ENCODE results near the gene ZCWPW1. TPM values are rescaled to one million over a fixed set of nuclear protein-coding genes. Genes with fewer than 3 reads are reported as not detected.

The ZCWPW1 gene
- total and polyA plus RNA-seq, 2 of the 13 experiments (the other 11 are each of a cell fraction or from before 2014, with no cell fraction given) = 2.4 to 2.5 TPM

GRCh38 chr7:100435401-100436304 lies 7.2 kb upstream of the ZCWPW1 start (continued):
- peak; percentile 46; the same call in 1 of the 2 replicates for TF ChIP-seq HNF1B (CRISPR knock-in tag; IDR thresholded peaks at IDR 0.05)
- peak; percentile 48; the same call in 1 of the 2 replicates for TF ChIP-seq FOSL2 (CRISPR knock-in tag; IDR thresholded peaks at IDR 0.05)
- peak; percentile 80; the same call in 1 of the 2 replicates for TF ChIP-seq ZMAT3 (CRISPR knock-in tag; conservative IDR thresholded peaks at IDR 0.05)
- peak; percentile 44; the same call in 1 of the 2 replicates for TF ChIP-seq YEATS4 (CRISPR knock-in tag; IDR thresholded peaks at IDR 0.05; ENCODE audit: borderline replicate concordance)
- no peak for TF ChIP-seq ZNF12 (CRISPR knock-in tag; IDR thresholded peaks at IDR 0.05)
- TF ChIP-seq ZNF597 (CRISPR knock-in tag; IDR thresholded peaks at IDR 0.05) = no peak
- peak; percentile 36 for TF ChIP-seq ZNF883 (CRISPR knock-in tag; IDR thresholded peaks at IDR 0.05; ENCODE audit: not compliant biosample characterization)
- peak; percentile 64; the same call in 1 of the 2 replicates for TF ChIP-seq HOXA9 (CRISPR knock-in tag; IDR thresholded peaks at IDR 0.05; ENCODE audit: borderline replicate concordance)
- peak; percentile 19; the same call in 1 of the 2 replicates for TF ChIP-seq ARID5B (CRISPR knock-in tag; IDR thresholded peaks at IDR 0.05)
- TF ChIP-seq ARID4A (CRISPR knock-in tag; IDR thresholded peaks at IDR 0.05; ENCODE audit: borderline replicate concordance) = peak; percentile 5
- TF ChIP-seq ZNF563 (CRISPR knock-in tag; IDR thresholded peaks at IDR 0.05) = 0 out of 2 replicates have a peak, but pooled peaks have one; percentile 49
- no peak; the same call in 1 of the 2 replicates for TF ChIP-seq POGZ (CRISPR knock-in tag; IDR thresholded peaks at IDR 0.05)
- TF ChIP-seq ZFP91 (CRISPR knock-in tag; IDR thresholded peaks at IDR 0.05; ENCODE audit: borderline replicate concordance) = peak; percentile 47; the same call in 1 of the 2 replicates

Data from HepG2 (cell line).